ENCODE results near the gene SBK3. TPM values are rescaled to one million over a fixed set of nuclear protein-coding genes. Genes with fewer than 3 reads are reported as not detected.
"Not testable (repeated sequence)": the region's sequence is repeated elsewhere in the genome, so short reads cannot be mapped to it uniquely, and the experiment has no call there.

SBK3 gene
- total RNA-seq, 1 experiment from 2014 or later, result 0.57 TPM

DNA sequence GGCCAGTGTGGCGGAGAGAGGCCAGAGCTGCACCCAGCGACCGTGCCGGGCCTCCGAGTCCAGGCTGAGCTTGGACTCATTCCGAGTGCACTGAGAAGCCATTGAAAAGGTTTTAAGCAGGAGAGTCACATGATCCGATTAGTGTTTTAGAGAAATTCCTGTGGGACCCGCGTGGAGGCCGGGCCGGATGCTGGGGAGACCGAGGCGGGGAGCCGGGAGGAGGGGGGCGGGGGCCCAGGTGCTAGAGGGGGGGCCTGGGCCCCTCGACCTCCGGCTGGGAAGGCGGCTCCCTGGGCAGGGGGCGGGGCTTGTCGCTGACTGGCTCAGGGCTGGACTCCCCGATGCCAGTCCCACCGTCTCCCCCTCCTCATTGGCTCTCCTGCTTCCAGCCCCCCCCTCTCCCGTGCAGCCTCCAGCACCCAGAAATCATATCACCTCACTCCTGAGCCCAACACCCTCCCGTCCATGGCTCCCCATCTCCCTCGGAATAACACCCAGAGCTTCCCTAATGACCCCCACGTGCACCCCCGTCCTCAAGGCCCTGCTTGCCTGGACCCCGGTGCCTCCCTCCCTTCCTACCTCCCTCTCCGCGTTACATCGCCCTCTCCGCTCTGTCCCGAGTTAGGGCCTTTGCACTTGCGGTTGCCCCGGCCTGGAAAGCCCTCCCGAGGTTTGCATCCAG is 40.5 kb upstream of the SBK3 start:
- peak overlapping the region; percentile 62 for H3K4me3 Mint-ChIP-seq (ENCODE audit: low read depth, unreplicated experiment)
- BruUV-seq (replicated peaks), result no TSS peak
- CTCF ChIA-PET, result interaction anchor here (0.6 to 0.8 kb wide), 2 partner anchors 17 to 82 kb away, joined by 3 to 5 read pairs; no protein-coding TSS in a partner anchor
- peak; percentile 73 for DNase-seq
- H3K27me3 Mint-ChIP-seq (ENCODE audit: unreplicated experiment), result peaks cover 39% of the 10 kb centered on the region
- peak overlapping the region; percentile 13 for H3K27ac Mint-ChIP-seq (ENCODE audit: unreplicated experiment)
- no peaks in the 10 kb centered on the region for H3K9me3 Mint-ChIP-seq (ENCODE audit: low read depth, unreplicated experiment)
- TF ChIP-seq, protein P1, sequence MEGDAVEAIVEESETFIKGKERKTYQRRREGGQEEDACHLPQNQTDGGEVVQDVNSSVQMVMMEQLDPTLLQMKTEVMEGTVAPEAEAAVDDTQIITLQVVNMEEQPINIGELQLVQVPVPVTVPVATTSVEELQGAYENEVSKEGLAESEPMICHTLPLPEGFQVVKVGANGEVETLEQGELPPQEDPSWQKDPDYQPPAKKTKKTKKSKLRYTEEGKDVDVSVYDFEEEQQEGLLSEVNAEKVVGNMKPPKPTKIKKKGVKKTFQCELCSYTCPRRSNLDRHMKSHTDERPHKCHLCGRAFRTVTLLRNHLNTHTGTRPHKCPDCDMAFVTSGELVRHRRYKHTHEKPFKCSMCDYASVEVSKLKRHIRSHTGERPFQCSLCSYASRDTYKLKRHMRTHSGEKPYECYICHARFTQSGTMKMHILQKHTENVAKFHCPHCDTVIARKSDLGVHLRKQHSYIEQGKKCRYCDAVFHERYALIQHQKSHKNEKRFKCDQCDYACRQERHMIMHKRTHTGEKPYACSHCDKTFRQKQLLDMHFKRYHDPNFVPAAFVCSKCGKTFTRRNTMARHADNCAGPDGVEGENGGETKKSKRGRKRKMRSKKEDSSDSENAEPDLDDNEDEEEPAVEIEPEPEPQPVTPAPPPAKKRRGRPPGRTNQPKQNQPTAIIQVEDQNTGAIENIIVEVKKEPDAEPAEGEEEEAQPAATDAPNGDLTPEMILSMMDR (IDR thresholded peaks at IDR 0.05; ENCODE audit: unreplicated experiment), result no peak
- intact Hi-C loops (cut with micrococcal nuclease; ENCODE audit: unreplicated experiment), result no loop called here
- H3K36me3 Mint-ChIP-seq (ENCODE audit: insufficient read depth, unreplicated experiment), result peaks cover 13% of the 10 kb centered on the region
- peaks cover 29% of the 10 kb centered on the region for H3K4me1 Mint-ChIP-seq (ENCODE audit: low read depth, unreplicated experiment)

DNA sequence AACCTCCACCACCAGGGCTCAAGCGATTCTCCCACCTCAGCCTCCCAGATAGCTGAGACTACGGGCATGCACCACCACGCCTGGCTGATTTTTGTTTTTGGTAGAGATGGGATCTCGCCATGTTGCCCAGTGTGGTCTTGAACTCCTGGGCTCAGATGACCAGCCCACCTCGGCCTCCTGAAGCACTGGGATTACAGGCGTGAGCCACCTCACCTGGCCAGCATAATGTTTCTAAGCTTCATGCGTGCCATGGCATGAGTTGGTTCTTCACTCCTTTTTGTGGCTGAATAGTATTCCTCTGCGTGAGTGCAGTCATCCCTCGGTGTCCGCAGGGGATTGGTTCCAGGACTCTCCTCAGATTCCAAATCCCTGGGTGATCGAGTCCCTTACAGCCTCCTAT is 39.5 kb upstream of the SBK3 start:
- peaks cover 30% of the 10 kb centered on the region for H3K27me3 Mint-ChIP-seq (ENCODE audit: unreplicated experiment)
- peak overlapping the region; percentile 62 for H3K4me3 Mint-ChIP-seq (ENCODE audit: low read depth, unreplicated experiment)

DNA sequence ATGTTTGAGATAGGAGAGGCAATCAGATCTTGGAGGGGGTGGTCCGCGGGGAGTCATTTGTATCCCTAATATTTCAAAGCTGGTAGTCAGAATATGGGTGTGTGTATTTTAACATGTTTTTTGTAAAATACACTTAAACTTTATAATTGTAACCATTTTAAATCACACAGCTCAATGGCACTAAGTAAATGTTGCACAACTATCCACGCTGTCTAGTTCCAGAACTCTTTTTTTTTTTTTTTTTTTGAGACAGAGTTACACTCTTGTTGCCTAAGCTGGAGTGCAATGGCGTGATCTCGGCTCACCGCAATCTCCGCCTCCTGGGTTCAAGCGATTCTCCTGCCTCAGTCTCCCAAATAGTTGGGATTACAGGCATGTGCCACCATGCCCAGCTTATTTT is 38.6 kb upstream of the SBK3 start:
- not testable (repeated sequence) for DNase-seq; BruUV-seq (replicated peaks); H3K9me3 Mint-ChIP-seq (ENCODE audit: low read depth, unreplicated experiment); H3K27ac Mint-ChIP-seq (ENCODE audit: unreplicated experiment); H3K4me3 Mint-ChIP-seq (ENCODE audit: low read depth, unreplicated experiment)
- peaks cover 21% of the 10 kb centered on the region for H3K27me3 Mint-ChIP-seq (ENCODE audit: unreplicated experiment)
- intact Hi-C loops (cut with micrococcal nuclease; ENCODE audit: unreplicated experiment), result loop anchor here (5.0 kb wide), 1 partner anchor 37 kb away; the partner anchor contains the start of gene SBK3
- CTCF ChIA-PET, result interaction anchor here (0.5 to 0.9 kb wide), 2 partner anchors 58 to 416 kb away, joined by 3 to 4 read pairs; no protein-coding TSS in a partner anchor
- peaks cover 39% of the 10 kb centered on the region for H3K4me1 Mint-ChIP-seq (ENCODE audit: low read depth, unreplicated experiment)
- H3K36me3 Mint-ChIP-seq (ENCODE audit: insufficient read depth, unreplicated experiment), result peaks cover 26% of the 10 kb centered on the region

More for the DNA sequence above, 39.5 kb upstream of the SBK3 start:
- intact Hi-C loops (cut with micrococcal nuclease; ENCODE audit: unreplicated experiment), result loop anchor here (5.0 kb wide), 1 partner anchor 38 kb away; the partner anchor contains the start of gene SBK3
- Mint-ChIP-seq H3K27ac (ENCODE audit: unreplicated experiment) (peak overlapping the region; percentile 13), H3K36me3 (ENCODE audit: insufficient read depth, unreplicated experiment) (peaks cover 22% of the 10 kb centered on the region), H3K9me3 (ENCODE audit: low read depth, unreplicated experiment) (no peaks in the 10 kb centered on the region), H3K4me1 (ENCODE audit: low read depth, unreplicated experiment) (peaks cover 32% of the 10 kb centered on the region)
- CTCF ChIA-PET, result interaction anchor here (0.6 kb wide), 1 partner anchor 16 kb away, joined by 5 read pairs; no protein-coding TSS in a partner anchor
- no TSS peak for BruUV-seq (replicated peaks)
- no peak for DNase-seq
- TF ChIP-seq, protein P1 (IDR thresholded peaks at IDR 0.05; ENCODE audit: unreplicated experiment), result no peak

DNA sequence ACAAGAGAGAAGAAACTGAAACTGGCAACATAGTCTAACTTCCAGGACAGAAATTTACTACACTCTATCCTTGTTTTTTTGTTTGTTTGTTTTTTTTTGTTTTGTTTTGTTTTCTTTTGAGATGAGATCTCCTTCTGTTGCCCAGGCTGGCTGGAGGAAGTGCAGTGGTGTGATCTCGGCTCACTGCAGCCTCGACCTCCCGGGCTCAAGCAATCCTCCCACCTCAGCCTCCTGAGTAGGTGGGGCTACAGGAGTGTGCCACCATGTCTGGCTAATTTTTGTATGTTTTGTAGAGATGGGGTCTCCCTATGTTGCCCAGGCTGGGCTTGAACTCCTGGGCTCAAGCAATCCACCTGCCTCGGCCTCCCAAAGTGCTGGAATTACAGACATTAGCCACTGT is 36.9 kb upstream of the SBK3 start:
- BruUV-seq (replicated peaks); H3K27ac Mint-ChIP-seq (ENCODE audit: unreplicated experiment); H3K9me3 Mint-ChIP-seq (ENCODE audit: low read depth, unreplicated experiment); DNase-seq: not testable (repeated sequence)
- Mint-ChIP-seq H3K4me1 (ENCODE audit: low read depth, unreplicated experiment) (peaks cover 39% of the 10 kb centered on the region), H3K36me3 (ENCODE audit: insufficient read depth, unreplicated experiment) (peaks cover 29% of the 10 kb centered on the region), H3K27me3 (ENCODE audit: unreplicated experiment) (peaks cover 21% of the 10 kb centered on the region), H3K4me3 (ENCODE audit: low read depth, unreplicated experiment) (peak overlapping the region; percentile 80)
- CTCF ChIA-PET, result interaction anchor here (1.0 kb wide), 1 partner anchor 49 kb away, joined by 3 read pairs; no protein-coding TSS in a partner anchor
- intact Hi-C loops (cut with micrococcal nuclease; ENCODE audit: unreplicated experiment), result loop anchor here (5.0 kb wide), 1 partner anchor 35 kb away; the partner anchor contains the start of gene SBK3

GRCh38 chr19:55581823-55582223 is 36.5 kb upstream of the SBK3 start:
- Mint-ChIP-seq H3K4me3 (ENCODE audit: low read depth, unreplicated experiment) (peak overlapping the region; percentile 80), H3K27ac (ENCODE audit: unreplicated experiment) (no peak overlapping the region), H3K9me3 (ENCODE audit: low read depth, unreplicated experiment) (no peaks in the 10 kb centered on the region), H3K27me3 (ENCODE audit: unreplicated experiment) (peaks cover 21% of the 10 kb centered on the region), H3K4me1 (ENCODE audit: low read depth, unreplicated experiment) (peaks cover 39% of the 10 kb centered on the region), H3K36me3 (ENCODE audit: insufficient read depth, unreplicated experiment) (peaks cover 28% of the 10 kb centered on the region)
- CTCF ChIA-PET, result interaction anchor here (0.5 to 1.5 kb wide), 3 partner anchors 17 to 50 kb away, joined by 3 to 11 read pairs (median 4); partner anchors contain the start of gene FIZ1
- DNase-seq, result no peak
- BruUV-seq (replicated peaks), result no TSS peak
- TF ChIP-seq, protein P1 (IDR thresholded peaks at IDR 0.05; ENCODE audit: unreplicated experiment), result no peak
- intact Hi-C loops (cut with micrococcal nuclease; ENCODE audit: unreplicated experiment), result loop anchor here (5.0 kb wide), 1 partner anchor 35 kb away; the partner anchor contains the start of gene SBK3

All from Calu3 (cell line).